Measurements from ENCODE around the gene ADCY9.
"Not testable (repeated sequence)": the region's sequence is repeated elsewhere in the genome, so short reads cannot be mapped to it uniquely, and the experiment has no call there.

ADCY9 gene

DNA sequence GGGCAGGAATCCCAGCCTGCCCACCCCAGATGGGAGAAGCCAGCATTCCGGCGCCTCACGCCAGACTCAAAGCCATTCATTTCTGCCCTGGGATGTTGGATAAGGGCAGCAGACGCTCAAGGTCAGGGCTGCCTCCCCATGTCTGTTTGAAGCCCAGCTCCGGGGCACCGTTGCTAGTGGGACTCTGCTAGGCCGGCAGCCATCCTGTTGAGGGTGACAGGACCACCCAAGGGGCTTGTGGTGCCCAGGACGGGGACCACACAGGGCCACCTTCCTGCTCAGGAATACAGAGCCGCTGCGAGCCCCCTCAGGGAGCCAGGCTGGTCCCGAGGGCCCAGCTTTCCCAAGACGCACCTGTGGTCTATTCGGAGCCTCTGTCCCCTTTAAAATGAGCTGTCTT, 134.0 kb downstream of the ADCY9 start:
- no peak for DNase-seq (ENCODE audit: low read depth in 2 of 2, low spot score in 1 of 2)

DNA sequence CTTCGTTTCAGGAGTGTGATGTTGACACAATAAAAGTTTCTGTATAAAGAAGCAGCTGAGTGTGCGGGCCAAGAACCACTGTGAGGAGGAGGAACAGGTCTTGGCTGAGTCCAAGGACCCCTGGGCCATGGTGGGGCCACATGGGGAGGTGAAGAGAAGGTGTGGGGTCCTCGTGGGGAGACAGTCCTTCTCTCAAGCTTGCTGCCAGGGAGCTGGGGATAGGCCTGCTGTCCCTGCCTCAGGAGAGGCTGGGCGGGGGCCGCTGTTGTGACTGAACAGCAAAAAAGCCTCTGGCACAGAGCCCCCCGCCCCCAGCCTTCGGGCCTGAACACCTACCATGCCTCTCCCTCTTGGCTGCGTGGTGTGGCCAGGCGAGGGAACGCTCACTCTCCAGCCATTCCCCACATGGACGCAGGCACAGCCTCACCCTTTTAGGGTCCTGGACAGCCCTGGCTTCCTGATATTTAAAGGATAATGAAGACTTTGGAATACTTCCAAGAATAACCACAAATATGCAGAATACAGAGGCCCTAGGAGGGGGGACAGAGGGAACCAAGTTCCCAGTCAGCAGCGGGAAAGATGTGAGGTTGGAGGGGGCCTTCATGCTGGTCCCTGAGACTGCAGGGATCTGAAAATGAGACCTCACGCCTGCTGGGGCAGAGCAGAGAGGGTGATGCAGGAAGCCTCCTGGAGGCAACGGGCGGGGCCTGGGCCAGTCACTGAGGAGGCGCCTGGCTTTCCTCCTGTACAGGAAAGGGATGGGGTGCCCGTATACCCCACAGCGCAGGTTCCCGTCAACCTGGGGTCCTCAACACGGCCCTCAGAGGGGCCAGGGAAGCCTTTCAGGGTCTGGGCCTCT, 135.8 kb downstream of the ADCY9 start:
- DNase-seq (ENCODE audit: low read depth in 2 of 2, low spot score in 1 of 2), result no peak

DNA sequence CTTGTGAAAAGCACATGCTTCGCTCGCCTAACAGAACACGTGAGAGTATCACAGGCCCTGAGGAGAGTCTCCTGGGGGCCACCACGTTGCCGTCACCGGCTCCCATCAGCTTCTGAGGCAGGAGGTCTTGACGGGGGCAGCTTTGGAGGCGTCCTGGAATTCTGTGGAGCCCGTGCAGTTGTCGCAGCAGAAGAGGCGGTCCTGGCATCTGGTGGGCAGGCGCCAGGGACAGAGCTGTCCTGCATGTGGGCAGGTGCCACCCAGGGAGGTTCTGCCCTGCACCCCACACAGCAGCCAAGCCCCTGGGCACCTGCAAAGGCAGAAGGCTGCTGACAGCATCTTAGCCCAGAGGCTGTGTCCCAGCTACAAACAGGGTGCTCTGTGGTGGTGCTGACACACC, 136.7 kb downstream of the ADCY9 start:
- no peak for DNase-seq (ENCODE audit: low read depth in 2 of 2, low spot score in 1 of 2)

DNA sequence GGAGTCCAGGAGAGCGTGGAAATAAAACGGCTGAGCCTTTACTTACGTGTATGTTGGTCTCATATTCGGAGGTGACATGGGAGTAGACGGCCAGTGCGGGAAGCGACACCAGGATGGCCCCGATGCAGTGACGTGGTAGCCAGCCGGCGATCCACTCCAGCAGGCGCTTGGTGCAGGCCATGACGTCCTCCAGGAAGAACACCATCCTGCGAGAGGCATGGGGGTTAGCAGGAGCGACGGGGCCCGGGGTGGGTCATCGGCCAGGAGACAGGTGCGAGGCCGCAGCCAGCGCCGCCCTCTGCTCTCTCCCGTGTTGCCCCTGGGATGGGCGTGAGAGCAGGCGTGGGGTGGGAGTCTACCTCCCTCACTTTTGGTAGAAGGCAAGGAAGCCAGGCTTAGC, 137.2 kb downstream of the ADCY9 start:
- no peak for DNase-seq (ENCODE audit: low read depth in 2 of 2, low spot score in 1 of 2)

DNA sequence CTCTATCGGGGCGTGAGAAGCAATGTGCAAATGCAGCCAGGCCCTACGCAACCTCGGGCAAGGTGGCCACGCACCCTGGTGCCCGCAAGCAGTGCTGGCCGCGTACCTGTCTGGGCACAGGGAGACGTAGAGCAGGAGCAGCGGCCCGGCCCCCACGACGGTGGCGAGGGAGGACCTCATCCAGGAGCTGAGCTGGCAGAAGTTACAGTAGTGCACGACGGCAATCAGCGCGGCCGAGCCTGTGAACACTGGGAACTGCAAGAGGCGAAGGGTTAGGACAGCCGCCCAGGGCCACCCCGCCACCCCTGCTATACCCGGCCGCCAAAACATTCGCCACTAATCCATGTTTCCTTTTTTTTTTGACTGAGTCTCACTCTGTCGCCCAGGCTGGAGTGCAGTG, 138.9 kb downstream of the ADCY9 start:
- DNase-seq (ENCODE audit: low read depth in 2 of 2, low spot score in 1 of 2), result no peak

DNA sequence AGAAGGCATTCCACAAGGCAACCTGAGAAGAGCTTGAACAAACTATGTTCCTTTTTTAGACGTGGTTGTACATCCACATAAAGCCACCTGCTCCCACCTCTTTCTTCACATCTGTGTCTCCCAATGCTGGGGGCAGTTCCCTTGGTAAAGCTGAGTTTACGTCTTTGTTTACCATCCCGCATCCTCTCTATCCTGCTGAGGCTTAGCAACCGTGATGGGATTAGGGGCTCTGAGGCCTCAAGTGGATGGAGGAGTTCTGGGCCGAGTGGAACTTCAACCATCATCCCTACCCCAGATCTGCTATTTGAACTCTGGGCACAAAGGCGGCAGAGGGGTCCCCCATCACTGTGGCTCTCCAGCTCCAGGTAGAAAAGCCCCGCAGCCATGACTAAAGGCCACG, 141.5 kb downstream of the ADCY9 start:
- no peak for DNase-seq (ENCODE audit: low read depth in 2 of 2, low spot score in 1 of 2)

DNA sequence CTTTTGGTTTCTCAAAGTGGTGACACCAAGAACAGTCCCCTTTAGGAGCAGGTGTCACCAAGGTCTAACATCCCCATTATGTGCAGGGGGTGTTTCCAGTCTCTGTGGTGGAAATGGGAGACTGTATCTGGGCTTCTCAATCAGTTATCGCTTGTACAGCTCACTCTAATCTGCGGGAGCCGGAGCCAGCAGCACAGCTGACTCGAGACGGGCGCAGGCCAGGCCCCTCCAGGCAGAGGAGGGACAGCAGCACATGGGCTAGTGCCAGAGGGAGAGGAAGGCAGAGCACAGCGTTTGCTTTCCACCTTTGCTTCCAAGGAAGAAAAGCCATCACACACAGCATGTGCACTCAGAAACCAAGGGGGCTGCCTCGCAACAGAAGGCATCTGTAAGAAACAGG, 144.5 kb downstream of the ADCY9 start:
- no peak for DNase-seq (ENCODE audit: low read depth in 2 of 2, low spot score in 1 of 2)

DNA sequence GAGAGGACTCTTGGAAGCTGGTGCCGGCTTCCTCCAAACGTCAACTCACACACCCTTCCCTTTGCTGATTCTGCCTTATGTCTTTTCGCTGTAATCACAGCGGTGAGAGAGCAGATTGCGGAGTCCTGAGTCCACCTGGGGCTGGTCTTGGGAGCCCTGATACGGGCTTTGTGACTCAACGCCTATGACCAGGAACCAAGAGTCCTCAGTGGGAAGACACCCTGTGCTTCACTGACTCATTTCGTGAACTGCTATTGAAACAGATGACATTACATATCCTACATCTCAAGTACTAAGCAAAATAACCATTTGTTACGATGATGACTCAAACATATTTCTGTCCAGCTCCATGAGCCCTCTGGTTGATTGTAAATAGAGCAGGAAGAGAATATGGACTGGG, 145.0 kb downstream of the ADCY9 start:
- DNase-seq (ENCODE audit: low read depth in 2 of 2, low spot score in 1 of 2), result no peak

DNA sequence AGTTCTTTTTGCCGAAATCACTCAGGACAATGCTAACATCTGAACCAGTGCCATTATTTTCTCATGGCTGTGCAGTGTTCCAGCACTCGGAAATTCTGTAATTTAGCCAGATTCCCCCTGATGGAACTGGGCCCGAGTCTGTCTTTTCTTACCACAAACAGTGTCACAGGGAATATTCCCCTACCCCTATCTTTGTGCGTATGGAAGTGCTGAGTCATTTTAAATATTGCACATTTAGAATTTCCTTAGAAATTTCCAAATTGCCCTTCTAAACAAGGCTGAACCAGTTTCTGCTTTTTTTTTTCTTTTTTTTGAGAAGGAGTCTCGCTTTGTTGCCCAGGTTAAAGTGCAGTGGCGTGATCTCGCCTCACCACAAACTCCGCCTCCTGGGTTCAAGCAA, 147.7 kb downstream of the ADCY9 start:
- DNase-seq (ENCODE audit: low read depth in 2 of 2, low spot score in 1 of 2), result no peak

DNA sequence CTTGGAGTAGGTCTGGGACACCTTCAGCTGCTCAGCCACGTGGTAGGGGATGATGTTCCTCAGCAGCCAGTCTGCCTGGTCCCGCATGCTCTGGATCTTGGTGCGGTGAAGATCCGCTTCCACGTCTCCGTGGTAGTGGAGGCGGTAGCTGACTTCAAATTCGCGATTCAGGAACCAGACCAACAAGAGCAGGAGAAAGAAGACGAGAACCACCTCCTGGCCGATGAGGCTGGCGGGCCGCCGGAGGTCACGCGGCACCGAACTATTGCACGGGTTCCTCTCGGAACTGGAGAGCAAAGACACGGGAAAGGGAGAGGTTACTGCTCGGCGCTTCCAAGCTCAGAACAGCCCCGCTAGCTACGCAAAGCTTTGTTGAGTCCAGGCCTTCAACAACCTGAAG, 149.6 kb downstream of the ADCY9 start:
- DNase-seq (ENCODE audit: low read depth in 2 of 2, low spot score in 1 of 2), result no peak

DNA sequence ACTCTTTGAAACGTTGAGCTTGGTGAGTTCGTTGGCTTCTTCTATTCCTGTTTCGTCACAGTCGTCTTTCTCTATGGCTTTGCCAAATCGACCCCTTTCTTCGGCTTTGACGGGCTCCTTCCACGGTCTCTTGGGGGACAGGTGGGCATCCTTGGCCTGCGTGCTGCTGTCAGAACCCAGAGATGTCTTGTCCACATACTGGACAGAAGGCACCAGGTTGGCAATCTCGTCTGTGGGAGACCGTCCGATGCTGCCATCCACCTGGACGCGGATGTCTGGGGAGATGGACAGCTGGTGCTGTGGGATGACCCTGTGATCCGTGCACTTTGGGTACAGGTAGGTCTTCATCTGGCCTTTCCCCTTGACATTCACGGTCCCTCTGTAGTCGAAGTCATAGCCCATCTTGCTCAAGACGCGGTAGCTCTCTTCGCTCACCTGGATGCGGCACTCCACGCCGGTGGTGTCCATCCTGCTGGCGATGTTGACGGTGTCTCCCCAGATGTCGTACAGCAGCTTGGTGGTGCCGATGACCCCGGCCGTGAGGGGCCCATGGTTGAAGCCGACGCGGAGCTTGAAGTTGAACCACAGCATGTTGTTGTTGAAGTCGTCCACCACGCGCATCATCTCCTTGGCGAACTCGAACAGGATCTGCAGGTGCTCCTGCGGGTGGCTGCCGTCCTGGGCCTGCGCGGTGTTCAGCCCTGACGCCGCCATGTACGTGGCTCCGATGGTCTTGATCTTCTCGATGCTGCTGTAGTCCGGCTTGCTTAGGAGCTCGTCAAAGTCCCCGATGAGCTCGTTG, 150.3 kb downstream of the ADCY9 start:
- DNase-seq (ENCODE audit: low read depth in 2 of 2, low spot score in 1 of 2), result no peak

DNA sequence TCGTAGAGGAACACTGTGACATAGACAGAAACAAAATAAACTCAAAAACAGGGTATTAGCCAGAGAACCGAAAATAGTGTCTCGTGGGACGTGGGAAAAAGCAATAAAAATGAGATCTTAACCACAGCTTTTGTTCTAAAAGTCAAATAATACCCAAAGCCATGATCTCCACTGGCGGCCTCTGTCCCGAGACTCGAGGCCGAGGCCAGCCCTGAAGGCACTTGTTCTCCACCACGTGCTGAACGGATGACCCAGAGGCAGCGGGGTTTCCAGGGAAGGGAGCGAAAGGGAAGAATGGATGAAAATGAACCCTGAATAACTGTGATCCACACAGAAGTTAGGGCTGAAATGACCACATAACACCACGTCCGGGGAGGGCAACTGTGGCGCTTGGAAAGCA, 150.9 kb downstream of the ADCY9 start:
- DNase-seq (ENCODE audit: low read depth in 2 of 2, low spot score in 1 of 2), result no peak

DNA sequence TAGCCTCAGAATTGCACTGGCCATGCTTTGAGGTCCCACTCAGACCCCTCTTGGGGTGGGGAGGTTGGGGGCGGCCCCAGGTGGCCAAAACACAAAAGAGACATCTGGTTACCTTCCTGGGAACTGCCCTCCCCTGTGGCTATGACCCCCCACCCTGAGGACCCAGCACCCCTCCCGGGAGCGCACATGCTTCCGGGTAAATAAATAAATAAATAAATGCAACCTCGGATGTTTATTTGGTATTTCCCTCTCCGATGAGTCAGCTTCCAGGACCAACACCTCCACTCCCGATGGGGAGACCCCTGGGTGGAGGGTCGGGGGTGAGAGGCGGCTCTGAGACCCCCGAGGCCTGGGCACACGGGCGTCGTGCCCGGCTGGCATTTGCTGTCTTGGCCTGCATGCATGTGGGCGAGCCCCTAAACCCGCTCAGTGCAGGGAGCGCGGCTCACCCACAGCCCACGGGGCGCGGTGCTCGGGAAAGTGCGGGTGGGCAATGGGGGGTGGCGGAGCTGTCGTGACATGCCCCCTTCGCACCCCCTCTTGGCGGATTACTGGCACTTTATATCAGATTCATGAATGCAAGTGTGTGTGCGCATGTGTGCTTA, 151.5 kb downstream of the ADCY9 start:
- no peak for DNase-seq (ENCODE audit: low read depth in 2 of 2, low spot score in 1 of 2)

DNA sequence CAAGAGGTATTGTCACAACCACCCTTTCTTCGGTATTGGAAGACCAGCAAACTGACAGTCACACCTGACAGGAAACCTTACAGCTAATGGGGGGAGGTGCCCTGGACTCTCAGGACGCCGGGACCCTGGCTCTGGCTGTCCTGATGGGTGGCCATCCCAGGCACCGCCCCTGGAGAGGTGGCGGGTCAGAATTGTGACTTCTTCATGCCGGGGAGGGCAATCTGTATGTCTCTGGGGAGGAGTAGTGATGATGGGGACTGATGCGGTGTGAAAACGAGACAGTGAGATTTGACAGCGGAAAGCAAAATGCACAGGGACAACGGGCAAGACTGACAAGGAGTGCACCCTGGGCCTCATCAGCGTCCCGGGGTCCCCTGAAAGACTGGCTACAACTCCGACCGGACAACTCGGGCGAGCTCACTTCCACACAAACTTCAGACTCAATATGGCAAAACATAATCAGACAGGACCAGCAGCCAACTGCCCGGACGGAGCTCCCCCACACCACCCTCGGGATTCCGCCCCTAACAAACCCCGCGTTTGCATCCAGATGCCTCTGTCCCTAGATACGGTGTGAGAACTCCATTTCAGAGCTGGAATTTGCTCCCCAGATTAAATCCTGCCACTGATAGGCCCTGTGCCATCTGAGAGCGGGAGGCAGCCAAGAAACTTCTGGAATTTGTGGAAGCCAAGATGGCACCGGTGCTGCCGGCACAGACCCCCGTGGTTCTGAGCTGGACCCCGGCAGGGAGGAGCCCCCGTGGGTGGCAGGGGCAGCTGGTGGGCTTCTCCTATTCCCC, 152.2 kb downstream of the ADCY9 start:
- DNase-seq (ENCODE audit: low read depth in 2 of 2, low spot score in 1 of 2), result no peak

DNA sequence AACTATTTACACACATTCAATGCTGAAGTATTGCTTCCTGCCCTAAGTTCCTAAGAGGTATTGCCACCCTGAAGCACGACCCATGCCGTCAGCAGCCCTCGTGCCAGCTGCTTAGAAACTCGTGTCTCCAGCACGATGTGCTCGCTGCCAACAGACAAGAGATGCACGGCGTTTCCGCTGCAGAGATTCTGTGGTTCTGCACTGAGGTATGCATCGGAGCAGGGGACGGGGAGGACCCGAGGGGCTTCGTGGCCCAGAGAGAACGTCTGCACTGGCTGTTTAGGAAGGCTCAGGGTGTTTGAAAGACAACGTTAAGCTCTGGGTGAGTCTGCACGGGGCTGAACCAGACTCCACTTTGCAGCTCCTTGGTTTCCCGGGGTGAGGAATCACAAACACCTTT, 153.0 kb downstream of the ADCY9 start:
- DNase-seq (ENCODE audit: low read depth in 2 of 2, low spot score in 1 of 2), result no peak

DNA sequence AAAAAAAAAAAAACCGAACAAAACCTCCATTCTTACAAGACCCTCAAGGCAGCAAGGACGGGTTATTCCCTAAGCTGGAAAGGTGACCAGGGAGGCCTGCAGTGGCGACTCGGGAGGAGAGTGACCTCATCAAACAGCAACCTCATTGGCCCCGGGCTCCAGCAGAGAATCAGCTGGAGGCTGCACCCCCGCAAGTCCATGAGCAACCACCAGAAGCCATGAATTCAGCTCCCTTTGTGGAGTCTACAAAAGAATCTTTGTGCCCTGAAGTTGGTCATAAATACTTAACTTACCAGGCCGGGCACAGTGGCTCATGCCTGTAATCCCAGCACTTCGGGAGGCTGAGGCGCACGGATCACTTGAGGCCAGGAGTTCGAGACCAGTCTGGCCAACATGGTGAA, 154.8 kb downstream of the ADCY9 start:
- no peak for DNase-seq (ENCODE audit: low read depth in 2 of 2, low spot score in 1 of 2)

DNA sequence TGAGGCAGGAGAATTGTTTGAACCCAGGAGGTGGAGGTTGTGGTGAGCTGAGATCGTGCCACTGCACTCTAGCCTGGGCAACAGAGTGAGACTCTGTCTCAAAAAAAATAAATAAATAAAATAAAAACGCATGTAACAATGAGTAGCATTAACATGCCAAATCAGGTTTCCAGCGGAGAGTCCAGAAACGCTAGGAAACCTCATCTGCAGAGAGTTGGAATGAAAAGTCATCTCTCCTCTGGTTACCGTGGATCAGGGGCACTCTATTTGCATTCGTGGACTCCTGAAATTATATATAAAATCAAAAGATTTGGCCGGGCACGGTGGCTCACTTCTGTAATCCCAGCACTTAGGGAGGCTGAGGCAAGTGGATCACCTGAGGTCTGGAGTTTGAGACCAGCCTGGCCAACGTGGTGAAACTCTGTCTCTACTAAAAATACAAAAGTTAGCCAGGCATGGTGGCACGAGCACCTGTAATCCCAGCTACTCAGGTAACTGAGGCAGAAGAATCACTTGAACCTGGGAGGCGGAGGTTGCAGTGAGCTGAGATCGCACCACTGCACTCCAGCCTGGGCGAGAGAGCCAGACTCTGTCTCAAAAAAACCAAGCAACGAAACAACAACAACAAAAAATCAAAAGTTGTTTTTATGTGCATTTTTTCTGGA, 156.2 kb downstream of the ADCY9 start:
- not testable (repeated sequence) for DNase-seq (ENCODE audit: low read depth in 2 of 2, low spot score in 1 of 2)

DNA sequence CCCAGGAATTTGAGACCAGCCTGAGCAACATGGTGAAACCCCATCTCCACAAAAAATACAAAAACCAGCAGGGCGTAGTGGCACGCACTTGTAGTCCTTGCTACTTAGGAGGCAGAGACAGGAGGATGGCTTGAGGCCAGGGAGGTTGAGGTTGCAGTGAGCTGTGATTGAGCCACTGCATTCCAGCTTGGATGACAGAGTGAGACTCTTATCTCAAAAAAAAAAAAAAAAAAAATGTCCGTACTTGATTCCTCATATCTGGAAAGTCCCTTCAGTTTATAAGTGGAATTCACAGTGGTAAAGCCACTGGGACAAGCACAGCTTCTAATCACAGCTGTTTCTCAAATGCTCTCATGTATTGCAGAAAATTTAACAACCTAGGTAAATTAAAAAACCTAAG, 157.1 kb downstream of the ADCY9 start:
- no peak for DNase-seq (ENCODE audit: low read depth in 2 of 2, low spot score in 1 of 2)

DNA sequence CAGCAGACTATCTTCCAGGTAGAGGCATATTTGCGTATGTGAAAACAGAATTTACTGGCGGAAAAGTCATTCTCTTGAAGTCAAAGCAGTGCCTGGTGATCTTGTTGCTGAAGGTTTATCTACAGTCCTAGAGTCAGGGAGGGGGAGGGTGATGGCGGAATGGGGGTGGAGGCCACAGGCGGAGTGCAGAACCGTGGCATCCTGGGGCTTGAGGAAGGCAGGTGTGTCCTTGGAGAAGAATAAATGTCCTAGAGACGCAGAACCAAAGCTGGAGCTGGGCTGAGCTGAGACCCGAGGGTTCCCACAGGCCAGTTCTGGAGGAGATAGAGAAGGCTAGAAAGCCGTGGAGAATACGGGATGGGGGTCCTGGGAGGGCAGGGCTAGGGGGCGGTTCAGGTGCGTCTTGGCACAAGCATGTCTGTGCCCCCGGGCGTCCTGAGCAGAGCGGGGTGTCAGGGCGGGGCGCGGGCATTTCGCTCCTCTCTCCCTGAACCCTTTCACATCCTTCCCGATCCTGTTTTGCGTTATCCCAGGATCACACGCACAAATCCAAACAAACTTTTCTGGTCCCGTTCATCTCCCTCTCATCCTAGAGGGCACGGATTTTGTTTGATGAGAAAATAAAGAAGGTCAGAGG, 158.8 kb downstream of the ADCY9 start:
- DNase-seq (ENCODE audit: low read depth in 2 of 2, low spot score in 1 of 2), result no peak

DNA sequence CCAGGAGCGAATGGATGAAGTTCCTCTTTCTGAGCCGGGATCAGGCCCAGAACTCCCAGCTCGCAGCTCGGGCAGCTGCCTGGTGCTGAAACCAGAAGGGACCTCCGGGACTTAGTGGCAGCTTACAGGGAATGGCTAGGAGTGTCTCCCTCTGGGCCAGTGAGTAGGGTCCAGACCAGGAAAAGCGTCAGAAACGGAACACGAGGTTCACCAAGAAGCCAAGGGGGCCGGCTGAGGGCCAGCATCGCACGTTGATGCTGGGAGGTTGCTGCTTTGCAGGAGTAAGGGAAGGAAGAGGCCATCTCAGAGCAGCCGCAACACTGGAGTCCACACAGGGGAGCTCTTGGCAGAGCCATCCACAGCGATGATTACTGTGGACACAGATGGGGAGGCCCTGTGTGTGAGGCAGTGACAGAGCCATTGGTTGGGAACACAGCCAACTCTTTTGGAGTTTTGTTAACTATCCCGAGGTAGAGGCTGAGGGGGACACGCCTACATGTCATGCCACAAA, 161.8 kb downstream of the ADCY9 start:
- no peak for DNase-seq (ENCODE audit: low read depth in 2 of 2, low spot score in 1 of 2)
